HepG2 (cell line): ENCODE results near the gene NUP58. TPM values are rescaled to one million over a fixed set of nuclear protein-coding genes. Genes with fewer than 3 reads are reported as not detected.
"Not testable (repeated sequence)": the region's sequence is repeated elsewhere in the genome, so short reads cannot be mapped to it uniquely, and the experiment has no call there.

Experiments
- ATAC-seq: fragments of 200-7000 bp; cut with Tn5 transposase; 3 replicates; pipeline ENCODE4 v1.9.1; 2020; ENCODE audit warnings: mild to moderate bottlenecking, moderate library complexity
- BruUV-seq: library from RNA; stranded (reverse); fragments of 400-500 nt; replicated peaks from 2 replicates; lab custom pipeline; 2021; lab: Mats Ljungman, UMichigan
- CTCF ChIA-PET: fragments of 300-600 bp; formaldehyde crosslinking; extraction: SDS; loops from one replicate; lab custom pipeline; 2021; ENCODE audit warnings: low total read pairs, inconsistent platforms, low intra/inter-chr PET ratio; lab: Yijun Ruan, JAX
- POLR2A ChIA-PET: fragments of 350-600 bp; sonication (Branson Sonifier 250); formaldehyde crosslinking; loops from one replicate; lab custom pipeline; 2020; ENCODE audit warnings: antibody characterized with exemption, inconsistent platforms; lab: Yijun Ruan, JAX
- DNase-seq: peaks from one replicate; pipeline ENCODE4 v3.0.0-alpha.2; 2015; ENCODE audit warnings: low spot score
- FAIRE-seq: peaks from 3 replicates; lab custom pipeline; 2011; peaks lifted over from hg19 to GRCh38; lab: Jason Lieb, UNC
- H2AFZ ChIP-seq: one replicate; pipeline ENCODE4 v1.6.1; 2011; ENCODE audit warnings: low read length, inconsistent platforms
- H3K27ac ChIP-seq: fragments of 300-600 bp; 3 replicates; pipeline ENCODE4 v1.8.0; 2011; ENCODE audit warnings: mixed run types, mild to moderate bottlenecking, mixed read lengths, low read length, inconsistent platforms; ENCODE audit not compliant: insufficient read depth; ENCODE audit errors: extremely low read length
- H3K27me3 ChIP-seq, 2 experiments: fragments of 200-600 bp in 1 of 2; 2 replicates in 1 of 2; 3 replicates in 1 of 2; pipeline versions ENCODE4 v1.6.0 to v1.8.0; 2011; ENCODE audit warnings: low read length in 2 of 2, mild to moderate bottlenecking in 2 of 2, moderate library complexity in 2 of 2, inconsistent platforms in 1 of 2; ENCODE audit not compliant: insufficient read depth in 2 of 2, control insufficient read depth in 1 of 2
- H3K36me3 ChIP-seq, 2 experiments: fragments of 200-600 bp in 1 of 2; replicated peaks in 1 of 2; 2 replicates in 1 of 2; 3 replicates in 1 of 2; pipeline versions ENCODE4 v1.5.1 to v1.8.0; 2011; ENCODE audit warnings: low read length in 2 of 2, inconsistent platforms in 1 of 2; ENCODE audit not compliant: insufficient read depth in 2 of 2, control insufficient read depth in 1 of 2
- H3K4me1 ChIP-seq: 2 replicates; pipeline ENCODE4 v1.5.1; 2012; ENCODE audit warnings: low read length, inconsistent platforms; ENCODE audit not compliant: insufficient read depth
- H3K4me2 ChIP-seq: 2 replicates; pipeline ENCODE4 v1.6.0; 2011; ENCODE audit warnings: low read depth, low read length, inconsistent platforms
- H3K4me3 ChIP-seq, 3 experiments: fragments of 200-600 bp in 1 of 3; sonication (generic), shearing (Covaris generic) in 1 of 3; replicated peaks in 1 of 3; 2 replicates each; pipeline ENCODE4 v1.5.1; 2011 to 2016; ENCODE audit warnings: low read length in 3 of 3, inconsistent platforms in 2 of 3, low read depth in 2 of 3, mild to moderate bottlenecking in 2 of 3, control low read depth in 1 of 3, mixed read lengths in 1 of 3; ENCODE audit not compliant: insufficient read depth in 1 of 3
- H3K79me2 ChIP-seq: one replicate; pipeline ENCODE4 v1.6.1; 2011; ENCODE audit warnings: low read length, inconsistent platforms; ENCODE audit not compliant: insufficient read depth
- H3K9ac ChIP-seq: 2 replicates; pipeline ENCODE4 v1.6.0; 2011; ENCODE audit warnings: mild to moderate bottlenecking, low read depth, low read length, inconsistent platforms; ENCODE audit not compliant: insufficient read depth
- H3K9me3 ChIP-seq: 2 replicates; pipeline ENCODE4 v1.5.1; 2012; ENCODE audit warnings: mild to moderate bottlenecking, low read length
- H4K20me1 ChIP-seq: 2 replicates; pipeline ENCODE4 v1.6.0; 2011; ENCODE audit warnings: inconsistent platforms, mild to moderate bottlenecking, low read length, moderate library complexity; ENCODE audit not compliant: insufficient read depth
- HMG20B ChIP-seq: conservative IDR thresholded peaks from 2 replicates; pipeline ENCODE4 v1.6.1; 2016; ENCODE audit warnings: missing genetic modification reagents, missing compliant biosample characterization
- PRPF4 ChIP-seq: fragments of 200-400 bp; formaldehyde crosslinking; IDR thresholded peaks from 2 replicates; pipeline ENCODE4 v1.6.1; 2016; ENCODE audit warnings: low read length, low read depth; ENCODE audit not compliant: poor library complexity, severe bottlenecking
- WGBS: methylation state at CpG from one replicate; pipeline ENCODE4 v1.1.6; 2017; ENCODE audit warnings: low lambda C conversion rate; 5-methylcytosine and 5-hydroxymethylcytosine counted together
- in situ Hi-C: cut with HindIII; loops from 2 replicates; pipeline ENCODE4 v1.10.0; 2017; ENCODE audit warnings: low pct_unique_long_range_greater_than_20kb; ENCODE audit not compliant: extremely low pct_ligation_motif_present
- intact Hi-C: fragments of 100-400 bp; cut with micrococcal nuclease; formaldehyde crosslinking; loops from one replicate; pipeline ENCODE4 v1.10.0; 2022; ENCODE audit not compliant: unreplicated experiment
- polyA plus RNA-seq, 8 experiments: library from polyadenylated mRNA; depleted of rRNA in 3 of 8; stranded (reverse) in 7 of 8; unstranded in 1 of 8; fragments of >200 nt; fragmentation: Illumina TruSeq in 4 of 8; extraction: Trizol in 4 of 8; gene quantifications; 2 replicates each; pipeline versions ENCODE4 v1.2.1 to v1.2.3, GENCODE V29; 2011 to 2016; ENCODE audit warnings: low read depth in 4 of 8, missing spikeins in 1 of 8, mixed read lengths in 1 of 8; ENCODE audit not compliant: insufficient read depth in 1 of 8
- total RNA-seq, 5 experiments: library from RNA; depleted of rRNA; stranded (reverse); fragments of >200 nt; fragmentation: Illumina TruSeq; extraction: Trizol; gene quantifications; 2 replicates each; pipeline ENCODE4 v1.2.3, GENCODE V29; 2016; ENCODE audit warnings: low read depth in 1 of 5
- TF ChIP-seq, protein P1 (sequence below), 2 experiments: fragments of 450-650 bp in 1 of 2; sonication (generic) in 1 of 2; formaldehyde crosslinking in 1 of 2; IDR thresholded peaks; 2 replicates each; pipeline versions ENCODE4 v1.6.1 to v1.8.0; 2016 to 2022; ENCODE audit warnings: antibody characterized with exemption in 1 of 2, mild to moderate bottlenecking in 1 of 2, missing genetic modification reagents in 1 of 2
- TF ChIP-seq, protein P2 (sequence below): sonication (generic); formaldehyde crosslinking; IDR thresholded peaks from 2 replicates; pipeline ENCODE4 v1.8.1; 2023; ENCODE audit warnings: mild to moderate bottlenecking, missing genetic modification reagents
- TF ChIP-seq, protein P3 (sequence below): IDR thresholded peaks from 2 replicates; pipeline ENCODE4 v1.4.0; 2020; ENCODE audit warnings: mild to moderate bottlenecking, missing genetic modification reagents

Gene NUP58
- total and polyA plus RNA-seq, 2 of the 13 experiments (the other 11 are each of a cell fraction or from before 2014, with no cell fraction given) = 45.4 to 46.5 TPM

DNA sequence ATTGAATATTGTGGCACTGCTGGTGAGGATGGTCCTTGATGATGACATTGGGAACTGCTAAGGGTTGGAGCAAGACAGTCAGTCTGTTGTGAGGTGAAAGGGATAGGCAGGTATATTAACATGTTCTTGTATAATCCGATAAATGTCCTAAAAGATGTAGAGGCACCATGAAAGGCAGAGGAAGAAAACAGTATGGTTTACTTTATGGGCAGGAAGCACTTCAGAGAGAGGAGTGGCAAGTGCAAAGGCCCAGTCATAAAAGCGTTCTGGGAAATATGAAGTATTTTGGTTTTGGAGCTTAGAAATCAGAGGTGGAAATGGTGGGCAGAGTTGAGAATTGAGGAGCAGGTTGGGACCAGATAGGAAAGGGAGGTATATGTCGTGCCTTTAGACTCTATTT, 9.5 kb downstream of the NUP58 start (continued):
- TF ChIP-seq, protein P1, sequence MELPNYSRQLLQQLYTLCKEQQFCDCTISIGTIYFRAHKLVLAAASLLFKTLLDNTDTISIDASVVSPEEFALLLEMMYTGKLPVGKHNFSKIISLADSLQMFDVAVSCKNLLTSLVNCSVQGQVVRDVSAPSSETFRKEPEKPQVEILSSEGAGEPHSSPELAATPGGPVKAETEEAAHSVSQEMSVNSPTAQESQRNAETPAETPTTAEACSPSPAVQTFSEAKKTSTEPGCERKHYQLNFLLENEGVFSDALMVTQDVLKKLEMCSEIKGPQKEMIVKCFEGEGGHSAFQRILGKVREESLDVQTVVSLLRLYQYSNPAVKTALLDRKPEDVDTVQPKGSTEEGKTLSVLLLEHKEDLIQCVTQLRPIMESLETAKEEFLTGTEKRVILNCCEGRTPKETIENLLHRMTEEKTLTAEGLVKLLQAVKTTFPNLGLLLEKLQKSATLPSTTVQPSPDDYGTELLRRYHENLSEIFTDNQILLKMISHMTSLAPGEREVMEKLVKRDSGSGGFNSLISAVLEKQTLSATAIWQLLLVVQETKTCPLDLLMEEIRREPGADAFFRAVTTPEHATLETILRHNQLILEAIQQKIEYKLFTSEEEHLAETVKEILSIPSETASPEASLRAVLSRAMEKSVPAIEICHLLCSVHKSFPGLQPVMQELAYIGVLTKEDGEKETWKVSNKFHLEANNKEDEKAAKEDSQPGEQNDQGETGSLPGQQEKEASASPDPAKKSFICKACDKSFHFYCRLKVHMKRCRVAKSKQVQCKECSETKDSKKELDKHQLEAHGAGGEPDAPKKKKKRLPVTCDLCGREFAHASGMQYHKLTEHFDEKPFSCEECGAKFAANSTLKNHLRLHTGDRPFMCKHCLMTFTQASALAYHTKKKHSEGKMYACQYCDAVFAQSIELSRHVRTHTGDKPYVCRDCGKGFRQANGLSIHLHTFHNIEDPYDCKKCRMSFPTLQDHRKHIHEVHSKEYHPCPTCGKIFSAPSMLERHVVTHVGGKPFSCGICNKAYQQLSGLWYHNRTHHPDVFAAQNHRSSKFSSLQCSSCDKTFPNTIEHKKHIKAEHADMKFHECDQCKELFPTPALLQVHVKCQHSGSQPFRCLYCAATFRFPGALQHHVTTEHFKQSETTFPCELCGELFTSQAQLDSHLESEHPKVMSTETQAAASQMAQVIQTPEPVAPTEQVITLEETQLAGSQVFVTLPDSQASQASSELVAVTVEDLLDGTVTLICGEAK (IDR thresholded peaks at IDR 0.05) = no peak
- TF ChIP-seq, protein P1 (CRISPR knock-in tag; IDR thresholded peaks at IDR 0.05) = no peak
- TF ChIP-seq PRPF4 (no peak), HMG20B (no peak)
- TF ChIP-seq, protein P2, sequence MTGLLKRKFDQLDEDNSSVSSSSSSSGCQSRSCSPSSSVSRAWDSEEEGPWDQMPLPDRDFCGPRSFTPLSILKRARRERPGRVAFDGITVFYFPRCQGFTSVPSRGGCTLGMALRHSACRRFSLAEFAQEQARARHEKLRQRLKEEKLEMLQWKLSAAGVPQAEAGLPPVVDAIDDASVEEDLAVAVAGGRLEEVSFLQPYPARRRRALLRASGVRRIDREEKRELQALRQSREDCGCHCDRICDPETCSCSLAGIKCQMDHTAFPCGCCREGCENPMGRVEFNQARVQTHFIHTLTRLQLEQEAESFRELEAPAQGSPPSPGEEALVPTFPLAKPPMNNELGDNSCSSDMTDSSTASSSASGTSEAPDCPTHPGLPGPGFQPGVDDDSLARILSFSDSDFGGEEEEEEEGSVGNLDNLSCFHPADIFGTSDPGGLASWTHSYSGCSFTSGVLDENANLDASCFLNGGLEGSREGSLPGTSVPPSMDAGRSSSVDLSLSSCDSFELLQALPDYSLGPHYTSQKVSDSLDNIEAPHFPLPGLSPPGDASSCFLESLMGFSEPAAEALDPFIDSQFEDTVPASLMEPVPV (CRISPR knock-in tag) = no peak
- TF ChIP-seq, protein P3, sequence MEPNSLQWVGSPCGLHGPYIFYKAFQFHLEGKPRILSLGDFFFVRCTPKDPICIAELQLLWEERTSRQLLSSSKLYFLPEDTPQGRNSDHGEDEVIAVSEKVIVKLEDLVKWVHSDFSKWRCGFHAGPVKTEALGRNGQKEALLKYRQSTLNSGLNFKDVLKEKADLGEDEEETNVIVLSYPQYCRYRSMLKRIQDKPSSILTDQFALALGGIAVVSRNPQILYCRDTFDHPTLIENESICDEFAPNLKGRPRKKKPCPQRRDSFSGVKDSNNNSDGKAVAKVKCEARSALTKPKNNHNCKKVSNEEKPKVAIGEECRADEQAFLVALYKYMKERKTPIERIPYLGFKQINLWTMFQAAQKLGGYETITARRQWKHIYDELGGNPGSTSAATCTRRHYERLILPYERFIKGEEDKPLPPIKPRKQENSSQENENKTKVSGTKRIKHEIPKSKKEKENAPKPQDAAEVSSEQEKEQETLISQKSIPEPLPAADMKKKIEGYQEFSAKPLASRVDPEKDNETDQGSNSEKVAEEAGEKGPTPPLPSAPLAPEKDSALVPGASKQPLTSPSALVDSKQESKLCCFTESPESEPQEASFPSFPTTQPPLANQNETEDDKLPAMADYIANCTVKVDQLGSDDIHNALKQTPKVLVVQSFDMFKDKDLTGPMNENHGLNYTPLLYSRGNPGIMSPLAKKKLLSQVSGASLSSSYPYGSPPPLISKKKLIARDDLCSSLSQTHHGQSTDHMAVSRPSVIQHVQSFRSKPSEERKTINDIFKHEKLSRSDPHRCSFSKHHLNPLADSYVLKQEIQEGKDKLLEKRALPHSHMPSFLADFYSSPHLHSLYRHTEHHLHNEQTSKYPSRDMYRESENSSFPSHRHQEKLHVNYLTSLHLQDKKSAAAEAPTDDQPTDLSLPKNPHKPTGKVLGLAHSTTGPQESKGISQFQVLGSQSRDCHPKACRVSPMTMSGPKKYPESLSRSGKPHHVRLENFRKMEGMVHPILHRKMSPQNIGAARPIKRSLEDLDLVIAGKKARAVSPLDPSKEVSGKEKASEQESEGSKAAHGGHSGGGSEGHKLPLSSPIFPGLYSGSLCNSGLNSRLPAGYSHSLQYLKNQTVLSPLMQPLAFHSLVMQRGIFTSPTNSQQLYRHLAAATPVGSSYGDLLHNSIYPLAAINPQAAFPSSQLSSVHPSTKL (CRISPR knock-in tag) = no peak

DNA sequence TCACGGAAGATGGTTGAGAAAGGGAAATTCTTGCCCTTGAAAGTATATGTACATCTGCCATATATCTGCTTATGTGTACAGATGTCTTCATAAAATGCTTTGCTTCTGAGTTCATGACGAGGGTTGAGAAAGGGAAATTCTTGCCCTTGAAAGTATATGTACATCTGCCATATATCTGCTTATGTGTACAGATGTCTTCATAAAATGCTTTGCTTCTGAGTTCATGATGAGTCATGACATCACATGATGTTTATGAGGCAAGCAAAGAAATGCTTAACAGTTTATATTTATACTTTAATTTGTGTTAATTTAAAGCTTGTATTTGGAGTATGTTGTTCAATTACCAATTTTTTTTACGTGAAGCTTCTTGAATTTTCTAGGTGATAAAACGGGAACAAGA, 17.5 kb downstream of the NUP58 start:
- POLR2A ChIA-PET, ATAC-seq, H3K27ac ChIP-seq, H4K20me1 ChIP-seq, CTCF ChIA-PET, H3K4me1 ChIP-seq, H3K4me3 ChIP-seq, H3K4me2 ChIP-seq, intact Hi-C loops, H2AFZ ChIP-seq, H3K27me3 ChIP-seq, H3K9me3 ChIP-seq, FAIRE-seq, BruUV-seq, in situ Hi-C loops, DNase-seq, H3K9ac ChIP-seq, H3K79me2 ChIP-seq: not testable (repeated sequence)
- peaks cover 9 to 67% of the 10 kb centered on the region in 2 experiments for H3K36me3 ChIP-seq
- 93% methylated on average over 4 of the region's 4 CpGs for WGBS
